Nephron progenitor cell (in vitro differentiated cells): ENCODE data around the gene BSN.

Source experiments
- DNase-seq: peaks from one replicate; pipeline ENCODE4 v3.0.0; 2021
- H3K27ac Mint-ChIP-seq: 2 replicates; pipeline ENCODE4 v1.8.0; 2021; ENCODE audit warnings: mild to moderate bottlenecking, moderate library complexity, mixed read lengths
- H3K27me3 Mint-ChIP-seq: 2 replicates; pipeline ENCODE4 v1.8.0; 2021; ENCODE audit warnings: mild to moderate bottlenecking, low read depth, mixed read lengths; ENCODE audit not compliant: poor library complexity
- H3K36me3 Mint-ChIP-seq: 2 replicates; pipeline ENCODE4 v1.8.0; 2021; ENCODE audit warnings: low read depth, mixed read lengths
- H3K4me1 Mint-ChIP-seq: 2 replicates; pipeline ENCODE4 v1.8.0; 2021; ENCODE audit warnings: mixed read lengths
- H3K4me3 Mint-ChIP-seq: 2 replicates; pipeline ENCODE4 v1.8.0; 2021; ENCODE audit warnings: mild to moderate bottlenecking, moderate library complexity, mixed read lengths
- H3K9me3 Mint-ChIP-seq: 2 replicates; pipeline ENCODE4 v1.8.0; 2021; ENCODE audit warnings: mild to moderate bottlenecking, moderate library complexity, mixed read lengths
- CTCF ChIP-seq: fragments of 200-600 bp; sonication (generic); IDR thresholded peaks from 2 replicates; pipeline ENCODE4 v1.5.0; 2021; ENCODE audit warnings: antibody characterized with exemption

Gene BSN

GRCh38 chr3:49667701-49668413, 113.6 kb downstream of the BSN start:
- DNase-seq = no peak
- no peak for TF ChIP-seq CTCF
- Mint-ChIP-seq H3K9me3 (no peaks in the 10 kb centered on the region), H3K27ac (peak overlapping the region; percentile 1), H3K4me1 (peaks cover 56% of the 10 kb centered on the region), H3K27me3 (peaks cover 8% of the 10 kb centered on the region), H3K4me3 (no peak overlapping the region), H3K36me3 (no peaks in the 10 kb centered on the region)

GRCh38 chr3:49668414-49668797, 114.1 kb downstream of the BSN start:
- Mint-ChIP-seq H3K27me3 (peaks cover 8% of the 10 kb centered on the region), H3K9me3 (no peaks in the 10 kb centered on the region), H3K4me3 (no peak overlapping the region), H3K4me1 (peaks cover 60% of the 10 kb centered on the region), H3K27ac (peak overlapping the region; percentile 1), H3K36me3 (no peaks in the 10 kb centered on the region)
- TF ChIP-seq CTCF = no peak
- no peak for DNase-seq

- H3K4me1 Mint-ChIP-seq = peaks cover 65% of the 10 kb centered on the region
- no peaks in the 10 kb centered on the region for H3K9me3 Mint-ChIP-seq
- TF ChIP-seq CTCF = no peak
- peaks cover 8% of the 10 kb centered on the region for H3K27me3 Mint-ChIP-seq
- no peak for DNase-seq
- H3K4me3 Mint-ChIP-seq = no peak overlapping the region
- H3K27ac Mint-ChIP-seq = no peak overlapping the region
- no peaks in the 10 kb centered on the region for H3K36me3 Mint-ChIP-seq
Observed at GRCh38 chr3:49668861-49669260, 114.6 kb downstream of the BSN start.

GRCh38 chr3:49669352-49669751, 115.1 kb downstream of the BSN start:
- TF ChIP-seq CTCF = no peak
- Mint-ChIP-seq H3K27ac (no peak overlapping the region), H3K36me3 (no peaks in the 10 kb centered on the region)

GRCh38 chr3:49670940-49671290, 116.6 kb downstream of the BSN start:
- Mint-ChIP-seq H3K27me3 (peaks cover 4% of the 10 kb centered on the region), H3K9me3 (no peaks in the 10 kb centered on the region), H3K4me1 (peaks cover 67% of the 10 kb centered on the region), H3K27ac (no peak overlapping the region), H3K36me3 (peaks cover 3% of the 10 kb centered on the region), H3K4me3 (no peak overlapping the region)
- no peak for TF ChIP-seq CTCF
- no peak for DNase-seq

More at GRCh38 chr3:49669352-49669751, 115.1 kb downstream of the BSN start:
- H3K4me3 Mint-ChIP-seq = no peak overlapping the region
- DNase-seq = no peak
- peaks cover 4% of the 10 kb centered on the region for H3K27me3 Mint-ChIP-seq
- H3K4me1 Mint-ChIP-seq = peaks cover 66% of the 10 kb centered on the region
- no peaks in the 10 kb centered on the region for H3K9me3 Mint-ChIP-seq
